ENCODE data around the gene FPGS.

FPGS gene

DNA sequence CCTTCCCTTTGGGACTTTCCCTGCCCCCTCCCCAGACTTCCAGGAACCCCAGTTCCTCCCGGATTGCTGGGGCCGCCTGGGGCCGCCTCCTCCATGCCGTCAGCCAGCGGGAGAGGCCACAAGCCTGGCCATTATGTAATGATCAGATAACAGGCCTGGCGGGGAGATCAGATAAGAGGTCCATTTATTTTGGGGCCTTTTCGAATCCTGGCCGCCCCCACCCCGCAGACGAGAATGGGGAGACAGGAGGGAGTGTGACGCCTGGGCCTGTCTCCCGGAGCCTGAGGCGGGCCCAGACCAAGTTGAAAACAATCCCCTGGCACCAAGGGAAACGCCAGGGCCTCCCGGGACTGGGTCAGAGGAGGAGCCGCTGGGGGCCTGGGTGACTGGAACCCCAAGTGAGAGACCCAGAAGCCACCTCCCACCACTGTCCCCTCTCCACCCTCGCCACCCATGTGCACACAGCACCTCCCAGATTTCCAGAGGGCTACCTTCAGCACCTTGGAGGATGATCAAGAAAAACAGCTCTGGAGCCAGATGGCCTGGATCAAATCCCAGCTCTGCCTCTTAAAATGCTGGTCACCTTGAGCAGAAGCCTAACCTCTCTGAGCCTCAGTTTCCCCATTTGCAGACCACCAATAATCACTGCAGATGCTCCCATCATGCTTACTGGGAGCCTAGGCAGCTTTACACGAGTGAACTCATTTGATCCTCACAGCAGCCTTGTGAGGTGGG is 43.9 kb downstream of the FPGS start:
- H3K4me3 ChIP-seq (ENCODE audit: low read depth, low read length): no peak overlapping the region
- DNase-seq (ENCODE audit: low read depth): no peak
- TF ChIP-seq, protein P1, sequence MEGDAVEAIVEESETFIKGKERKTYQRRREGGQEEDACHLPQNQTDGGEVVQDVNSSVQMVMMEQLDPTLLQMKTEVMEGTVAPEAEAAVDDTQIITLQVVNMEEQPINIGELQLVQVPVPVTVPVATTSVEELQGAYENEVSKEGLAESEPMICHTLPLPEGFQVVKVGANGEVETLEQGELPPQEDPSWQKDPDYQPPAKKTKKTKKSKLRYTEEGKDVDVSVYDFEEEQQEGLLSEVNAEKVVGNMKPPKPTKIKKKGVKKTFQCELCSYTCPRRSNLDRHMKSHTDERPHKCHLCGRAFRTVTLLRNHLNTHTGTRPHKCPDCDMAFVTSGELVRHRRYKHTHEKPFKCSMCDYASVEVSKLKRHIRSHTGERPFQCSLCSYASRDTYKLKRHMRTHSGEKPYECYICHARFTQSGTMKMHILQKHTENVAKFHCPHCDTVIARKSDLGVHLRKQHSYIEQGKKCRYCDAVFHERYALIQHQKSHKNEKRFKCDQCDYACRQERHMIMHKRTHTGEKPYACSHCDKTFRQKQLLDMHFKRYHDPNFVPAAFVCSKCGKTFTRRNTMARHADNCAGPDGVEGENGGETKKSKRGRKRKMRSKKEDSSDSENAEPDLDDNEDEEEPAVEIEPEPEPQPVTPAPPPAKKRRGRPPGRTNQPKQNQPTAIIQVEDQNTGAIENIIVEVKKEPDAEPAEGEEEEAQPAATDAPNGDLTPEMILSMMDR (IDR thresholded peaks at IDR 0.05; ENCODE audit: insufficient read depth, low read depth, low read length, missing control alignments): no peak

DNA sequence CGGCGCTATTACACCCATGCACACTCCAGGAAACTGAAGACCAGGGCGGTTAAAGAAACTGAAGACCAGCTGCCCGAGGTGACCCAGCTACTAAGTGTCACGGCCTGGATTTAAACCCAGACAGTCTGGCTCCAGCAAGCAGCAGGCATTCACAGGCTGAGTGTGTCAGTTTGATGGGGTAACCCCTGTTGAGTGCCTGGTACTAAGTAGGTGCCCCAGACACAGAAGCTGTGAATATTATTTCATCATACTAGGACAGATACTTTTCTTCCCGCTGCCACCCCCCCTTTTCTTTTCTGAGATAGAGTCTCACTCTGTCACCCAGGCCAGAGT is 44.5 kb downstream of the FPGS start:
- H3K4me3 ChIP-seq (ENCODE audit: low read depth, low read length): no peak overlapping the region
- TF ChIP-seq, protein P1 (IDR thresholded peaks at IDR 0.05; ENCODE audit: insufficient read depth, low read depth, low read length, missing control alignments): no peak
- no peak for DNase-seq (ENCODE audit: low read depth)

DNA sequence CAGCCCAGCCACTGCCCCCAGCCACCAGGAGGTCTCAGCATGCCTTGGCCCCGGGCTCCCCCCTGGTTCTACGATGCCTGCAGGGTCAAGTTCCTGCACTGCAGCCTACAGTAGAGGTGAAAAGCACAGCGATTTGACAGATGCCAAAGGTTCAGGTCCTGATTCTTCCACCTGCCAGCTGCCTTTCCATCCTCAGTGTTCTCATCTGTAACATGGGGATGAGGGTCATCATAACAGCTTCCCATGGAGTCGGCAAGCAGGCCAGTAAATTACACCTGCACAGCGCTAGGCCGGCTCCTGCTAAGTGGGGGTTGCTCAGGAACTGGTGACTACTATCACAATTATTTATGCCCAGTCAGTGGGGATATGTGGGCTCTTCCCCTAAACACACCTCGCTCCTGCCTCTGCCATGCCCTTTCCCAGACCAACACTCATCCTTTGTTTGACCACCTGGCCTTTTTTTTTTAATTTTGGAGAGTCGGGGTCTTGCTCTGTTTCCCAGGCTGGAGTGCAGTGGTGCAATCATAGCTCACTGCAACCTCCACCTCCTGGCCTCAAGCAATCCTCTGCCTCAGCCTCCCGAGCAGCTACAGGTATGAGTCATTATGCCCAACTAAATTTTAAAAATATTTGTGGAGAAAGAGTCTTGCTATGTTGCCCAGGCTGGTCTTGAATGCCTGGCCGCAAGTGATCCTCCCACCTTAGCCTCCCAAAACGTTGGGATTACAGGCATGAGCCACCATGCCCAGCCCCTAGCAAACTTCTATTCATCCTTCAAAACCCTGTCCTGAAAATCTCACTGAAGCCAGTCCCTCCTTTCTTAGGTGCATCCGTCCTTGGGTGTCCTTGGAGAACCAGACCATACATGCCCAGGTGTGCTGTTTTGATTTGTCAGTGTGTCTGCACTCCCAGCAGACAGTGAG is 45.4 kb downstream of the FPGS start:
- H3K4me3 ChIP-seq (ENCODE audit: low read depth, low read length): no peak overlapping the region
- TF ChIP-seq, protein P1 (IDR thresholded peaks at IDR 0.05; ENCODE audit: insufficient read depth, low read depth, low read length, missing control alignments): no peak

DNA sequence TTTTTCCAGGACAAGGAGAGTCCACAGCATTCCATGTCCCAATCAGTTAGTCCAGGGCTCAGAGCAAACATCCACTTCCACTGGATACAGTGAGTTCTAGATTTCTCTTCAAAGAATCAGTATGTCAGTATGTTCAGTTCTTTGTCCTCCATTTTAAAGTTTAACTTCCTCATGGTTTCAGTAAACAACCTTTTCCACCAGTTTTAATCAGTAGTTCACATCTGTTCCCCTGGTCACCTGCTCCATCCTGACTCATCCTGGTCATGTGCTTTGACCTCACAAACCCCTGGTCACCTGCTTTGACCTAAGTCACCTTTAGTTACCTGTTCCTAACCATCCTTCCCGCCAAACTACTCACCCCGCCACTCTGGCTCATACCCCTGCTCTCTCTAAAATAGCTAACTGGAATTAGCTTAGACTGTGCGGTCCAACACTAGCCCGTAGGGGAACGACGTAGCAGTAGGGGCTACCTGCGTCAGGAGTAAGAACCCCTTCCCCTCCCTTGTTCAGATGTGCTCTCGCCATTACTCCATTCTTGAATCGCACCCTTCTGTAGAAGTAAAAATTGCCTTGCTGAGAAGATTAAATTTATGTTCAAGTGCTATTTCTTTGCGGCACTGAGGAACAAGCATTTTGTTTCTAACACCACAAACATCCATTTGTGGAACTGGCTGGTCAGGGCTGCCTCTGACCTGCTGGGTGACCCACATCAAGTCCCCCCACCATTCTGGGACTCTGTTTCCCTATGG is 46.2 kb downstream of the FPGS start:
- H3K4me3 ChIP-seq (ENCODE audit: low read depth, low read length): no peak overlapping the region
- no peak for DNase-seq (ENCODE audit: low read depth)

More for the DNA sequence above, 45.4 kb downstream of the FPGS start:
- DNase-seq (ENCODE audit: low read depth): no peak

DNA sequence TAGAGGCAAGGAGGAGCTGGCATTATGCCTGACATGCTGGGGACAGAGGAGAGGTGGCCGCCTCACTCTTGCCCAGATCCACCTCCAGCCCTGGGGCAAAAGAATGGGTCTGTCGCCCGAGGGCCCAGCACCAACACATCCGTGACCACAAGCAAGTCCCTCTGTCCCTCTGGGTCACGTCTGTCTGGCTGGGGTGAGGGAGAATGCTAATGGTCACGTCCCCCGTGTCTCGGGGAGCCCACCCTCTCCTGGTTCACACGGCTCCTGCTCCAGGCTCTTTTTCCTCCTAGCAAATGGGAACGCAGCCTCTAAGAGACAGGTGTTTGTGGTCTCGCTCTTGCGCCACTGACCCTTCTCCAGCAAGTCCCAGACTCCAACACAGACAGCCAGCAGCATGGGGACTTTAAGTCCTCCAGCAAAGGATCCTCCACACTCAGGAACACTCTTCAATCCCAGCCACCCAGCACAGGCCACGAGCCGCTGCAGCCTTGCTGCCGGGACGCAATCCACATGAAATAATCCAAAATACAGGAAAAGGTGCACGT is 47.7 kb downstream of the FPGS start:
- H3K4me3 ChIP-seq (ENCODE audit: low read depth, low read length): no peak overlapping the region
- TF ChIP-seq, protein P1 (IDR thresholded peaks at IDR 0.05; ENCODE audit: insufficient read depth, low read depth, low read length, missing control alignments): no peak
- no peak for DNase-seq (ENCODE audit: low read depth)

More for the DNA sequence above, 46.2 kb downstream of the FPGS start:
- TF ChIP-seq, protein P1 (IDR thresholded peaks at IDR 0.05; ENCODE audit: insufficient read depth, low read depth, low read length, missing control alignments): no peak

DNA sequence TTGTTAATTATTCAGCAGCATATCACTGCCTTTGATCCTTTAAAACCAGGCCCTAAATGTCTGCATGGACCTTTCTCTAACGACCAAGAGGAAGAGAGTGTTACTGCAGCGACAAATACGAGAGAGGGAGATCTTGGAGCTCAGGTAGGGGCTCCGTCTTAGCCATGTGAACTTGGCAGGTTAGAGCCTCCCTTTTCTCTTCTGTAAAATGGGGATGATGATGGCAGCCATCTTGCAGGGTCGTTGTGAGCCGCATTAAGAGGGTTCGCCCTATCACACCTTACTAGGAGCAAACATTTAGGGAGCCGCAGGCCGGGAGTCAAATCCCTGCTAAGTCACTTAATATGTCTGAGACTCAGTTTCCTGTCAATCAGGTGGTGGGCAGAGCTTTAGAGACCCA is 50.1 kb downstream of the FPGS start:
- TF ChIP-seq, protein P1 (IDR thresholded peaks at IDR 0.05; ENCODE audit: insufficient read depth, low read depth, low read length, missing control alignments): no peak
- no peak for DNase-seq (ENCODE audit: low read depth)
- no peak overlapping the region for H3K4me3 ChIP-seq (ENCODE audit: low read depth, low read length)

All from GM12865 (cell line).